GM12892 (cell line): Measurements from ENCODE around the gene SMIM36.
"Not testable (repeated sequence)": the region's sequence is repeated elsewhere in the genome, so short reads cannot be mapped to it uniquely, and the experiment has no call there.

Experiments
- DNase-seq: peaks from one replicate; pipeline ENCODE4 v3.0.0; 2011; ENCODE audit not compliant: insufficient read length
- FAIRE-seq: peaks from 2 replicates; lab custom pipeline; 2011; peaks lifted over from hg19 to GRCh38; lab: Jason Lieb, UNC
- POLR2A ChIP-seq: IDR thresholded peaks from 2 replicates; pipeline ENCODE4 v1.6.1; 2011; ENCODE audit warnings: low read depth, low read length, control low read depth
- POLR2AphosphoS5 ChIP-seq: IDR thresholded peaks from 2 replicates; pipeline ENCODE4 v1.6.1; 2011; ENCODE audit warnings: low read depth, low read length, control low read depth
- TAF1 ChIP-seq: IDR thresholded peaks from 2 replicates; pipeline ENCODE4 v1.6.1; 2011; ENCODE audit warnings: low read depth, mild to moderate bottlenecking, control low read depth, low read length, borderline replicate concordance

Gene SMIM36

DNA sequence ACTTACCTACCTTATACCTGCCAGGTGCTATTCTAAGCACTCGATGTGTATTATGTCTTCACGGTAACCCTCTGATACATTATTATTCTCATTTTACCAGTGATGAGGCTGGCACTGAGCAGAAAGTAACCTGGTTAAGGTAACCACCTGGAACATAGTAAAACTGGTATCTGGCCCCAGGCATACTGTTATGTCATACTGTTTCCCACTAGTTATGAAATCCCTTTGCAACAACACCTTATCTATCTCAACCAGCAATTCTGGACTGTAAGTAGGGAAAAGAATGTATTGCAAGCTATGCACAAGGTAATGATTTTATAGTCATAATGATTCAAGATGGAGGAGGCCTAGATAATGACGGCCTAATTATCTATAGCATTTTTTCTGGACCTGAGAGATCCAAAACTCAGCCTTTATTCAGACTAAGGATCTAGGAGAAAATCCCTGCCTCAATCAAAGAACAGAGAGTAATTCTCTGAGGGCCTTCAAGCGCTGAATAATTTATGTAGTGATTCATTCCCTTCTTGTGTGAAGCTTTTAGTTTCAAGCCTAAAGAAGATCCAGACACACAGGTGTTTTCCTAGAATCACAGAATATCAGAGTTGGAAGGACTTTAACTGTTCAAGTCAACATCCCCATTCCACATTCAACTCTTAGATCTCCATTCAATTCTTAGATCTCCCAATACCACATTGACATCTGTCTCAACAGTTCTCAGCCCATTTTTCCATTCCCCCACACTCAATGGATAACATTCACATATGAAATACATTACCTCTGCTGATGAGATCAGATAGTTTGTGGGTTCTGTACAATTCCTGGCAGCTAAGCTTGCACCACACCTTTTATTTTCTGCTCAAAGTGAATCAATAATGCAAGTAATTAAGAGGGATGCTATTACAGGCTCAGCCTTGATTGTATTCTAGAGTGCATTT lies 74.8 kb downstream of the SMIM36 start:
- TF ChIP-seq POLR2A (no peak), POLR2AphosphoS5 (0 out of 2 replicates have a peak, but pooled peaks have one; percentile 6)
- FAIRE-seq (peak; percentile 71), DNase-seq (no peak)

DNA sequence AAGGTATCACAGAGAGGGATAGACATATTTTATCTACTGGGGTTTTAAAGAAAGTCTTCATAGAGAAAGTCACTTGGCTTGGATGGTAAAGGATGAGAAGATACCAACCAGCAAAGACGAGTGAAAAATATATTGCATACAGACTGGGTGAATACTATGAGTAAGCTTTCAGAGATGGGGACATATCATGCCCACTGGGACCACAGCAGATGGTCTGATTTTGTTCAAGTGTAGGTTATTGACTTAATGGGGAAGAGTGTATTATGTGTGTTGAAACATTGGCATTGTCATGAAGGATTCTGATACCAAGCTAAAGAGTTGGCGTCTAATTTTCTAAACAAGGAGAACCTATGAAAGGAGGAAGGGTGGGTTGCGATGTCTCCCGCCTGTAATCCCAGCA lies 75.8 kb downstream of the SMIM36 start:
- FAIRE-seq (peak; percentile 33), DNase-seq (no peak)

DNA sequence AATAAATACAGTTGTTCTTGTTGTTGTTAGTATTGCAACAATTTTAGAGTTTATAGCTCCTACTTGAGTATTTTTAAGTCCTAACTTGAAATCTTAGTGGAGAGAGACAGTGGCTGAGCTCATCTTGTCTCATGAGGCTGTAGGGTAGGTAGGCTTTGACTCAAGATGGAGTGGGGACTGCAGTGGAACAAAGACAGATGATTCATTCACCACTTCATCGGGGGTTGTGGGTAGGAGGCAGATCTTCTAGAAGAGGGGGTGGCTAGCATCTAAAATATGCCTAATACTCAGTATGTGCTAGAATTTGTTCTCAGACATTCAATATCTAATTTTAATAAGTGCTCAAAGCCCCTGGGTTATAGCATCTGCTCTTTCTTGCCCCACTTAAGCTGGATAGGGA lies 76.5 kb downstream of the SMIM36 start:
- DNase-seq (no peak), FAIRE-seq (no peak)
- TF ChIP-seq TAF1: no peak
- no peak for TF ChIP-seq POLR2A
- no peak for TF ChIP-seq POLR2AphosphoS5

More for the DNA sequence above, 75.8 kb downstream of the SMIM36 start:
- no peak for TF ChIP-seq TAF1
- TF ChIP-seq POLR2A: no peak
- TF ChIP-seq POLR2AphosphoS5: no peak

DNA sequence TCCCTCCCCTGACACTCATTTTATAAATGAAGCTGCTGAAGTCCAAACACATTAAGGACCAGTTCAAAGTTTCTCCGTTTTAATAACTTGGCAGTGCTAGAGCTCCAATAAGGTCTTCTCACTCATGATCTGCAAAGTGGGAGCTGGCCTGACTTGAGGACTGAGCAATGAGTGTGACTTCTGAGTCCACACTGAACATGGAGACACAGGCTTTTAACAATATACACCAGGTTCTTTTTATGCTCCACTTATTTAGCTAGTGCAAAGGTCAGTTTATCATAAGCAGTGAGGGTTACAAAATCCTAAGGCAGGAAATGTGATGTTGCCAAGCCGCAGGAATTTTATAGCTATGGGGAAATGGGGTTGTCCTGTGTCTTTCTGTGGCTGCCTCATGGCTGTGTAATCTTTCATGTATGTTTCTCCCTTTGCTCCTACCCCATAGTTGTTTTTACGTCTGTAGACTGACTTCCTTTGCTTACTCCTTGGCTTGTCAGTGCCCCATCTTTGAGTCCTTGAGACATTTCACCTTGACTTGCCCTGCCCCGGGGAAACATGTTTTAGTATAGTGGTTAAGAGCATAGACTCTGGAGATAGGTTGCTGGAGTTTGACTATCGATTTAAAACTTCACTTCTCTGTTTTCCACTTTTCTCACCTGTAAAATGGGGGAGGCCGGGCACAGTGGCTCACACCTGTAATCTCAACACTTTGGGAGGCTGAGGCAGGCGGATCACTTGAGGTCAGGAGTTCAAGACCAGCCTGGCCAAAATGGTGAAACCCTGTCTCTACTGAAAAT lies 77.4 kb downstream of the SMIM36 start:
- DNase-seq (no peak), FAIRE-seq (no peak)
- TF ChIP-seq POLR2A (no peak), POLR2AphosphoS5 (no peak), TAF1 (no peak)

DNA sequence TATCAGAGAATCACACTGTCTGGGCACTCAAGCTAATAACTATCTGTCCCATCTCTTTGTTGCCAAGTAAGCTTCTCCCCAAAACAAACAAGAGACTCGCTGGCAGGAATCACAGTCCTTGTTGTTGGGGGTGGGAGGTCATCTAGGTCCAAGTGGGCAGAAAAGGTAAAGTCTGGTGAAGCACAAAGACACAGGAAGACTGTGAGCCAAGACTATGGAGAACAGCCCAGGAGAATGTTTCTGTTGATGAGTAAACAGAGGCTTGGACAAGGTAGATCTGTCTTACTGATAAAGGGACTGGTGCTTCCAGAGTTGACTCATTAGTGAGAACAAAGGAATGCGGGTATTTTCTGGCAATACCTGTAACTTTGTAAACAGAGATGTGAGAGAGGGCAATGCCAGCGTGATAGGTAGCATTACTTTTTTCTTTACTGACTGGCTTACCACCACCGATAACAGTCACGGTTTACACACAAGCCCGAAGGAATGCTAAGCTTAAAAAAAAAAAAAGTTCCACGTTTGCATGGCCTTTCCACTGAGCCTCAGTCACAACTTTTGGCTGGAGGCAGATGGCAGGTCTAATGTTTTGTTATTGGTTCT lies 78.1 kb downstream of the SMIM36 start:
- TF ChIP-seq POLR2A (no peak), TAF1 (no peak), POLR2AphosphoS5 (no peak)
- no peak for DNase-seq
- FAIRE-seq: peak; percentile 27

DNA sequence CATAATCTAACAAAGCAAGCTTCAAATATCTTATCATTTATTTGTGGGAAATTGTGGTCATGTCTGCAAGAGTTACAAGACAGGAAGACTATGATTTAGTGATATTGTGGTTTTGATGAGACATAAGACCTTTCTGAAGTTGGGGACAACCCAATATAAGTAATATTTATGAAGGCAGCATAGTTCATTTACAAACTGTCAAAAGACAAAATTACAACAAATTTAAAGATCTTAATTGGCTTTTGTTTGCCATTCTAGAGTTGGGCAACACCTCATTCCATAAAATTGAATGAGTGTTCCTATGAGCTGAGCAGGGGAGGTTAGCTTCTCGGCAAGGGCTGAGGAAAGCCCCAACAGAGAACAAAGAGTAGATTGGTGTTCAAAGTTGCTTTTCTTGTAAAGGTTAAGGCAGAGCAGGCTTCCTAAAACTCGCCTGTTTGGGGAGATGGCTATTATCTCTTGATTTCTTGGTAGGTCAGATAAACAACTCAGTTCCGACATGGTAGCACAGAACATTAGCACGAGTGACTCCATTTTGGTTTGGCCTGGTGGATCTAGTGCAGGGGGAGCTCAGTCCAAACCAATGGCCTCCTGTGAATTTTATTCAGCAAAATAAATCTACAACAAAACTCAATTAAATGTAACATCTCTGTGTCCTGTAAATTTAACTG lies 78.8 kb downstream of the SMIM36 start:
- DNase-seq (no peak), FAIRE-seq (peak; percentile 5)
- TF ChIP-seq POLR2AphosphoS5 (no peak), TAF1 (no peak), POLR2A (no peak)

DNA sequence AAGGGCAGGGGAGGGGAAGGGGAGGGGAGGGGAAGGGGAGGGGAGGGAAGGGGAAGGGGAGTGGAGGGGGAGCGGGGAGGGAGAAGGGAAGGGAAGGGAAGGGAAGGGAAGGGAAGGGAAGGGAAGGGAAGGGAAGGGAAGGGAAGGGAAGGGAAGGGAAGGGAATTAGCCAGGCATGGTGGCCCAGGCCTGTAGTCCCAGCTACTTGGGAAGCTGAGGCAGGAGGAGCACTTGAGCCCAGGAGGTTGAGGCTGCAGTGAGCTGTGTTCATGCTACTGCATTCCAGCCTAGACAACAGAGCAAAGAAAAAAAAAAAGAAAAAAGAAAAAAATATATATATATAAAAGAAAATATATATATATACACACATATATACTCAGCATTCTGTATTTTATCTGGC lies 79.3 kb downstream of the SMIM36 start:
- not testable (repeated sequence) for FAIRE-seq

DNA sequence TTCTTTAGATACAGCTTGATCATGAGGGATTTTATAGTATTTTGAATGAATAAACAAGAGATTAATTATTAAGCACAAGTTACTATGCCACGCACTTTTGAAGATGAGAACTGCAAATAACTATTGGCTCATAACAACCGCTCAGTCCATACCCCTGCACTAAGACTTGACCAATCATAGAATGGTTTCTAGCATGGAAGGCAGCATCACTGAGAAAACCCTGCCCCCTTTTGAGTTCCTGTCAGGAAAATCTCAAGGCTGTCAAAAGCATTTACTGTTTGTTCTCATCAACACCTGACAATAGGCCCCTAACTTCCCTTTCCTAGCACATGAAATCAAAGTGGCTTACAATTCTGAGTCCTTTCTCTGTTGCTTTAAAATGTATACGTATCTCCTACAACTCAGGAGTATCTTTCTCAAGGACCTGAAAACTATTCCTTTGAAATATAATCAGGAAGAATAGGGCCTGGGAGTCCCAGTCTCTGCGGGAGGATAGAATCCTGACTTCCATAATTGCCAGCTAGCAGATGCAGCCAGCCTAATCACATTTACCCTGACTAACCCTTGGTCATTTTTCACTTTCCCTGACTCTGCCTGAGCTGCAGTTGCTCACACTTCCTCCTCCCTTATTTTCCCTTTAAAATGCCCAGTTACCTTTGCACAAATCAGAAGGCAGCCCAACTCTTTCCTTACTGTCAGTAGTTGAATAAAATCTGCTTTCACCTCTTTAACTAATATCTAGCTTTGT lies 80.5 kb downstream of the SMIM36 start:
- peak; percentile 50 for FAIRE-seq
- TF ChIP-seq POLR2A (no peak), POLR2AphosphoS5 (no peak), TAF1 (no peak)
- DNase-seq: no peak

More for the DNA sequence above, 79.3 kb downstream of the SMIM36 start:
- not testable (repeated sequence) for DNase-seq

DNA sequence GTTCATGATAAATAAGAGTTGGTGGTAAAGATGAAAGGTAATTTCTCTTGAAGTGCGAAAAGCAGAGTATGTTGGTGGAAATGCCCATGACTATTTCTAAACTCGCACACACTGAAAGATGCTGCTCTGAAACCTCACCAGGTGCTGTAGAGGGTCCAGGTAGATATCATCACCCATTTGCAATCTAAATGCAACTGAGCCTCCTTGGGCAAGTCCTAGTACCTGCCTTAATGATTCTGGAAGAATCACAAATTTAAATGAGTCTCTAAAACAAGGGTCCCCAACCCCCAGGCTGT lies 83.7 kb downstream of the SMIM36 start:
- no peak for DNase-seq
- FAIRE-seq: peak; percentile 77
- TF ChIP-seq POLR2A: no peak
- TF ChIP-seq POLR2AphosphoS5: no peak
- no peak for TF ChIP-seq TAF1

DNA sequence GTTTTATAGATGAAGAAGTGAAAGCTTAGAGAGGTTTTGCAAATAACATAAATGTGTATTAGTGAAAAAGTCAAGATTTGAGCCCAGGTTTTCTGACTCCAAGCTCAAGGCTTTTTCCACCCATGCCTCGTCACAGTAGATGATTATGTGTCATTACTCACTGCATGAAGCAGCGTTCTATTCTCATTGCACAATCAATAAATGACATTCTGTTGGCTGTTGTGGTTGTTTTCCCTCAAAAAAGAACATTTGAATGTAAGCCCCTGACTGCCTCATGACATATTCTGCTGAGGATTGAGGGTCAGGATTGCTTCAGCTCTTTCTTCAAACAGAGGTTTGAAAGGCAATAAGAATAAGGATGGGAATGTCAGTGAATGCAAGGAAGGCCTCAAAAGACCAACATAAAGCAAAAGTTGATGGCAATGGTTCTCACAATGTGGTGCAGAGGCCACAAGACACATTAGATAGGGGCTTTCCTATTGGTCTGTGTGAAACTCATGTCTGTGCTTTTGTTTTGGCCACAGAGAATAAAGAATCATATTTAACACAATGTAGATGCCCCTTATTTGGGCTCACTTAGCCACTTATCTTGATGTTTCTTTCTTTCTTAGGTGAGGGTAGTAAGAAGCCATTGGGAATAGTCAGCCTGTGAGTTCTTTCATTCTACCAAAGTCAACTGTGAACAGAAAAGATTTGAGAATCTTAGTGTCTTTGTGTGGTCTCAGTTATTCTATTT lies 84.2 kb downstream of the SMIM36 start:
- TF ChIP-seq POLR2AphosphoS5: no peak
- no peak for TF ChIP-seq POLR2A
- TF ChIP-seq TAF1: no peak

More for the DNA sequence above, 84.2 kb downstream of the SMIM36 start:
- DNase-seq (no peak), FAIRE-seq (peak; percentile 58)
